ENCODE results near the gene OSBPL9. TPM values are rescaled to one million over a fixed set of nuclear protein-coding genes. Genes with fewer than 3 reads are reported as not detected.

Gene OSBPL9
- total RNA-seq, 4 donors from 2014 or later, result 56.9 to 110 (median 78.3) TPM

- WGBS, 2 donors (ENCODE audit: low coverage in 1 of 2), result 93 to 100% methylated on average over 1 of the region's 2 CpGs
- Histone ChIP-seq H3K9me3 (no peaks in the 10 kb centered on the region), H3K4me3 (no peak overlapping the region), H3K27ac (no peak overlapping the region), H3K4me1 (no peaks in the 10 kb centered on the region), H3K27me3 (no peaks in the 10 kb centered on the region), H3K36me3 (peaks cover 3 to 84% of the 10 kb centered on the region in 2 donors)
- TF ChIP-seq EP300 (IDR thresholded peaks at IDR 0.05), result no peak
- TF ChIP-seq CTCF (IDR thresholded peaks at IDR 0.05), result no peak
- TF ChIP-seq POLR2AphosphoS5 (IDR thresholded peaks at IDR 0.05), result no peak
- TF ChIP-seq POLR2A (IDR thresholded peaks at IDR 0.05), result no peak
- ATAC-seq, result no peak
Measured at GRCh38 chr1:51829058-51829457, 212.2 kb downstream of the OSBPL9 start.

GRCh38 chr1:51833700-51834099 lies 216.8 kb downstream of the OSBPL9 start:
- no peak for ATAC-seq
- H3K36me3 ChIP-seq, result peaks cover 0 to 77% of the 10 kb centered on the region in 2 donors
- 93 to 94% methylated on average over 2 of the region's 2 CpGs for WGBS, 2 donors (ENCODE audit: low coverage in 1 of 2)

DNA sequence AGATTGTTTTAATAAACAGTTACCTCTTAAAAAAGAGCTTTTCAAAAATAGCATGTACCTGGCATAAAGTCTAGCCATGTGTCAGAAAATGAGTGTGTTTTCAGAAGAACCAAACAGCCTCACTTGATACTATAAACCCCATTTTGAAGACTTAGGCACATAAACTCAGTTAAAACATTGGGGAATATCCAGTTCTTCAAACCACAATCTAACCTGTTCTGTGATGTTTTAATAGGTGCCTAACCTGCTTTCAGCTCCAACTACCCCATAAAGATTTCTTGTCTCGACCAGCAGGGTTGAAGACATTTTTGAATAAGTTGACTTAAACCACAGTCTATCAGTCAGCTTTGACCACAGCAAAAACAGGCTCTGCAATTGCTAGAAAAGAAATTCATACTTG lies 220.4 kb downstream of the OSBPL9 start:
- TF ChIP-seq CTCF (IDR thresholded peaks at IDR 0.05) (no peak), POLR2A (IDR thresholded peaks at IDR 0.05) (no peak), POLR2AphosphoS5 (IDR thresholded peaks at IDR 0.05) (no peak), EP300 (IDR thresholded peaks at IDR 0.05) (no peak)

More at GRCh38 chr1:51833700-51834099, 216.8 kb downstream of the OSBPL9 start:
- Histone ChIP-seq H3K9me3 (no peaks in the 10 kb centered on the region), H3K27ac (no peak overlapping the region), H3K4me1 (no peaks in the 10 kb centered on the region), H3K27me3 (no peaks in the 10 kb centered on the region), H3K4me3 (no peak overlapping the region)
- TF ChIP-seq EP300 (IDR thresholded peaks at IDR 0.05) (no peak), POLR2AphosphoS5 (IDR thresholded peaks at IDR 0.05) (no peak), POLR2A (IDR thresholded peaks at IDR 0.05) (no peak), CTCF (IDR thresholded peaks at IDR 0.05) (no peak)

More for the DNA sequence above, 220.4 kb downstream of the OSBPL9 start:
- ATAC-seq, result no peak
- Histone ChIP-seq H3K4me1 (no peaks in the 10 kb centered on the region), H3K36me3 (peaks cover 0 to 59% of the 10 kb centered on the region in 2 donors), H3K27me3 (no peaks in the 10 kb centered on the region), H3K27ac (no peak overlapping the region), H3K4me3 (no peak overlapping the region), H3K9me3 (no peaks in the 10 kb centered on the region)
- 86 to 100% methylated on average over 1 of the region's 1 CpG for WGBS, 2 donors (ENCODE audit: low coverage in 1 of 2)

Small RNA genes within 50 kb of the gene (small RNA-seq; reads per million reads assigned to genes)
- gene AL050343.2 (0 reads per million in 4 donors), gene RF00568 (0 reads per million in 4 donors)

Other genes starting within 250 kb of the OSBPL9 start
- gene EPS15, start 97.8 kb upstream of the OSBPL9 start, total RNA-seq, result 100 to 1,000 TPM in 1 of 4 donors, 10 to 100 TPM in 3; 53.5 to 106 (median 74.2) TPM